OCI-LY3 (cell line): ENCODE data around the gene CHM.

Experiments
- H2AFZ ChIP-seq: fragments of 200-600, 300-600 bp; shearing (Covaris generic); 2 replicates; pipeline ENCODE4 v1.6.0; 2014; ENCODE audit warnings: antibody characterized with exemption, low read depth, low read length
- H3K27ac ChIP-seq: fragments of 200-600, 300-600 bp; sonication (generic); 2 replicates; pipeline ENCODE4 v1.5.1; 2014; ENCODE audit warnings: mild to moderate bottlenecking, low read length, moderate library complexity, mixed read lengths
- H3K27me3 ChIP-seq: fragments of 200-600, 300-600 bp; sonication (generic); 2 replicates; pipeline ENCODE4 v1.6.1; 2014; ENCODE audit warnings: low read depth, low read length, mixed read lengths
- H3K36me3 ChIP-seq: fragments of 200-600, 300-600 bp; sonication (generic); replicated peaks from 2 replicates; pipeline ENCODE3; 2014; ENCODE audit warnings: low read depth, low read length, mixed read lengths
- H3K4me1 ChIP-seq: fragments of 300-600, 200-600 bp; sonication (generic); 2 replicates; pipeline ENCODE4 v1.6.1; 2014; ENCODE audit warnings: low read length, mixed read lengths
- H3K4me2 ChIP-seq: fragments of 200-600, 300-600 bp; sonication (generic); 2 replicates; pipeline ENCODE4 v1.6.1; 2014; ENCODE audit warnings: low read length, mixed read lengths
- H3K4me3 ChIP-seq: fragments of 300-600, 200-600 bp; sonication (generic); 2 replicates; pipeline ENCODE4 v1.5.1; 2014; ENCODE audit warnings: antibody characterized with exemption, mild to moderate bottlenecking, low read length, moderate library complexity
- H3K79me2 ChIP-seq: fragments of 300-600, 200-600 bp; shearing (Covaris generic); 2 replicates; pipeline ENCODE4 v1.6.1; 2014; ENCODE audit warnings: mild to moderate bottlenecking, low read length, mixed read lengths
- H3K9ac ChIP-seq: fragments of 300-600, 200-600 bp; shearing (Covaris generic); 2 replicates; pipeline ENCODE4 v1.6.0; 2014; ENCODE audit warnings: mild to moderate bottlenecking, low read length, moderate library complexity
- H3K9me3 ChIP-seq: fragments of 200-600, 300-600 bp; shearing (Covaris generic); 2 replicates; pipeline ENCODE4 v1.6.1; 2014; ENCODE audit warnings: low read length, mixed read lengths; ENCODE audit not compliant: insufficient read depth
- H4K20me1 ChIP-seq: fragments of 200-600, 300-600 bp; sonication (generic); 2 replicates; pipeline ENCODE4 v1.6.1; 2016; ENCODE audit warnings: low read length, mixed read lengths; ENCODE audit not compliant: insufficient read depth
- EZH2phosphoT487 ChIP-seq: fragments of 200-600 bp; shearing (Covaris generic); IDR thresholded peaks from 2 replicates; pipeline ENCODE4 v1.6.1; 2018; ENCODE audit warnings: antibody characterized with exemption, mixed run types, low read depth
- TF ChIP-seq, protein P1 (sequence below): fragments of 200-600, 300-600 bp; sonication (generic); IDR thresholded peaks from 2 replicates; pipeline ENCODE4 v1.5.1; 2014; ENCODE audit warnings: antibody characterized with exemption, low read length, low read depth

The CHM gene

DNA sequence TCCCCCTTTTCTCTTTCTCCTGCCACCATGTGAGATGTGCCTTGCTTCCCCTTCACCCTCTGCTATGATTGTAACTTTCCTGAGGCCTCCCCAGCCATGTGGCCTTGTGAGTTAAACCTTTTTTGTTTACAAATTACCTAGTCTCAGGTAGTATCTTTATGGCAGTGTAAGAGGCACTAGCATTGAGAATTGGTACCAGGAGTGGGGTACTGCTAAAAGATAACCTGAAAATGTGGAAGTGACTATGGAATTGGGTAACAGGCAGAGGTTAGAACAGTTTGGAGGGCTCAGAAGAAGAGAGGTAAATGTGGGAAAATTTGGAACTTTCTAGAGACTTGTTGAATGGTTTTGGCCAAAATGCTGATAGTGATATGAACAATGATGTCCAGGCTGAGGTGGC lies 182.0 kb downstream of the CHM start:
- Histone ChIP-seq H3K9me3 (no peaks in the 10 kb centered on the region), H3K4me3 (no peak overlapping the region), H3K27ac (no peak overlapping the region), H3K4me2 (no peak overlapping the region), H3K79me2 (no peaks in the 10 kb centered on the region), H3K9ac (no peak overlapping the region), H3K36me3 (peaks cover 7% of the 10 kb centered on the region), H2AFZ (no peak overlapping the region), H3K4me1 (no peaks in the 10 kb centered on the region), H4K20me1 (no peaks in the 10 kb centered on the region), H3K27me3 (no peaks in the 10 kb centered on the region)
- TF ChIP-seq, protein P1, sequence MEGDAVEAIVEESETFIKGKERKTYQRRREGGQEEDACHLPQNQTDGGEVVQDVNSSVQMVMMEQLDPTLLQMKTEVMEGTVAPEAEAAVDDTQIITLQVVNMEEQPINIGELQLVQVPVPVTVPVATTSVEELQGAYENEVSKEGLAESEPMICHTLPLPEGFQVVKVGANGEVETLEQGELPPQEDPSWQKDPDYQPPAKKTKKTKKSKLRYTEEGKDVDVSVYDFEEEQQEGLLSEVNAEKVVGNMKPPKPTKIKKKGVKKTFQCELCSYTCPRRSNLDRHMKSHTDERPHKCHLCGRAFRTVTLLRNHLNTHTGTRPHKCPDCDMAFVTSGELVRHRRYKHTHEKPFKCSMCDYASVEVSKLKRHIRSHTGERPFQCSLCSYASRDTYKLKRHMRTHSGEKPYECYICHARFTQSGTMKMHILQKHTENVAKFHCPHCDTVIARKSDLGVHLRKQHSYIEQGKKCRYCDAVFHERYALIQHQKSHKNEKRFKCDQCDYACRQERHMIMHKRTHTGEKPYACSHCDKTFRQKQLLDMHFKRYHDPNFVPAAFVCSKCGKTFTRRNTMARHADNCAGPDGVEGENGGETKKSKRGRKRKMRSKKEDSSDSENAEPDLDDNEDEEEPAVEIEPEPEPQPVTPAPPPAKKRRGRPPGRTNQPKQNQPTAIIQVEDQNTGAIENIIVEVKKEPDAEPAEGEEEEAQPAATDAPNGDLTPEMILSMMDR: no peak
- TF ChIP-seq EZH2phosphoT487: no peak

DNA sequence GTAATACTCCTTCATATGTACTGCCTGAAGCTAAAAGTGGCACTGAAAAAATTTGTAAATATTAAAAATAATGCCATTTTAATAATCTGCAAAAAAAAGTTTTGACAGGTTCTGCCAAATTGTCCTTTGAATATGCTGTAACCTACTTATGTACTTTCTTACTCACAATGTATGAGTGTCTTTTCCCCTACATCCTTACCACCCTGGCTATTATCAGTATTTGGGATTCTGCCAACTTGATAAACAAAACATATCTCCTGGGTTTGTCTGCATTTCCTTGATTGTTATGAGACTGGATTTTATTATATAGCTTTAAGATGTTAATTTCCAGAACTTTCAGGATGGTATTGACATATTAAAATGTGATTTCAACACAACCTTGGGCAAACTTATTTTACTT lies 187.9 kb downstream of the CHM start:
- Histone ChIP-seq H3K9me3 (no peaks in the 10 kb centered on the region), H2AFZ (no peak overlapping the region), H3K9ac (no peak overlapping the region), H3K4me2 (no peak overlapping the region), H4K20me1 (no peaks in the 10 kb centered on the region), H3K4me1 (no peaks in the 10 kb centered on the region), H3K27ac (no peak overlapping the region), H3K79me2 (no peaks in the 10 kb centered on the region), H3K27me3 (no peaks in the 10 kb centered on the region), H3K4me3 (no peak overlapping the region), H3K36me3 (peaks cover 4% of the 10 kb centered on the region)
- TF ChIP-seq, protein P1: no peak
- no peak for TF ChIP-seq EZH2phosphoT487

DNA sequence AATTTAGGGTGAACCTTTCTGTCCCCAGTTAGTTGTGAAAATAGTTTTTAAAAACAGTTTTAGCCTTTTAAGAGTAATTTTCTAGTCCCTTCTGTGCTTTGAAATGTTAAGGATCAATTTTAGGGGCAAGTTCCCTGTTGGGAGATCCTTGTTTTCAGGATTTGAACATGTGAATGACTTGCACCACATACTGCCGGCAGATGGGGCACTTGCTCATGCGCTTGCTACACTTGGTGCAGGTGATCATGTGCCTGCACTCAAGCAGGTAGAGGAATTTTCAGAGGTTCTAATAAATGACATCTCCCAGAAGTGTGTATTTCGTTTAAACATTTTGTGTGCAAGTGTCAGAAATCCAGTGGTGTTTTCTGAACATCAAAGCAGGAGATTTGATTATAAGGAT lies 195.9 kb downstream of the CHM start:
- no peak overlapping the region for H3K4me3 ChIP-seq
- TF ChIP-seq, protein P1: peak; percentile 47
- TF ChIP-seq EZH2phosphoT487: no peak
- H3K27ac ChIP-seq: no peak overlapping the region
- no peaks in the 10 kb centered on the region for H4K20me1 ChIP-seq
- no peak overlapping the region for H3K9ac ChIP-seq
- no peaks in the 10 kb centered on the region for H3K27me3 ChIP-seq
- no peaks in the 10 kb centered on the region for H3K4me1 ChIP-seq
- H2AFZ ChIP-seq: no peak overlapping the region
- no peaks in the 10 kb centered on the region for H3K79me2 ChIP-seq
- no peaks in the 10 kb centered on the region for H3K9me3 ChIP-seq
- no peaks in the 10 kb centered on the region for H3K36me3 ChIP-seq
- no peak overlapping the region for H3K4me2 ChIP-seq

DNA sequence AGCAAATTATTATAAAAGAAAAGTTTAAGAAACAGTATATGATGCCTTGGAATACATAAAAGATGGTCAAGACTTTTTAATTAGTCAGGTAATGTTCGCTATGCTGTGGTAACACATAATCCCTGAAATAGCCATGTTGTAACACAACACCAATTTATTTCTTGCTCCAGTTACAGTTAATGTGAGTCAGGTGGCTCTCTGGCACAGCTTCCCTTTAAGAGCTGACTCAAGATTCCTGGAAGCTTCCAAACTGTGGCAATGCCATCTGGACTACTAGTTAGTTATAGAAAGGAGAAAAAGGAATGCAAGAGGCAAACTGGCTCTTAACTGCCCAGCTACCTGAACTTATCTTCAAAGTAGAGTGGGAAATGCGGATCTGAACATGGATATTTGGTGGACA lies 210.5 kb downstream of the CHM start:
- Histone ChIP-seq H3K36me3 (no peaks in the 10 kb centered on the region), H3K27ac (no peak overlapping the region), H3K79me2 (no peaks in the 10 kb centered on the region), H3K9ac (no peak overlapping the region), H3K4me2 (no peak overlapping the region), H3K27me3 (no peaks in the 10 kb centered on the region), H3K9me3 (no peaks in the 10 kb centered on the region), H2AFZ (no peak overlapping the region), H4K20me1 (no peaks in the 10 kb centered on the region), H3K4me1 (no peaks in the 10 kb centered on the region), H3K4me3 (no peak overlapping the region)
- no peak for TF ChIP-seq EZH2phosphoT487
- TF ChIP-seq, protein P1: no peak
